ENCODE results near the gene WDR44.

- TF ChIP-seq CTCF (conservative IDR thresholded peaks at IDR 0.05) = no peak
- no peak for TF ChIP-seq ZFX (IDR thresholded peaks at IDR 0.05)
Observed at GRCh38 chrX:118370921-118371624, 25.2 kb downstream of the WDR44 start.

Data from C4-2B (cell line).